COLO668 (cell line): ENCODE measurements around the gene KRT86.
"Not testable (repeated sequence)": the region's sequence is repeated elsewhere in the genome, so short reads cannot be mapped to it uniquely, and the experiment has no call there.

Experiments used
- DNase-seq: peaks from one replicate; lab custom pipeline; 2025; ENCODE audit not compliant: unreplicated experiment; lab: John Stamatoyannopoulos, UW

The KRT86 gene

DNA sequence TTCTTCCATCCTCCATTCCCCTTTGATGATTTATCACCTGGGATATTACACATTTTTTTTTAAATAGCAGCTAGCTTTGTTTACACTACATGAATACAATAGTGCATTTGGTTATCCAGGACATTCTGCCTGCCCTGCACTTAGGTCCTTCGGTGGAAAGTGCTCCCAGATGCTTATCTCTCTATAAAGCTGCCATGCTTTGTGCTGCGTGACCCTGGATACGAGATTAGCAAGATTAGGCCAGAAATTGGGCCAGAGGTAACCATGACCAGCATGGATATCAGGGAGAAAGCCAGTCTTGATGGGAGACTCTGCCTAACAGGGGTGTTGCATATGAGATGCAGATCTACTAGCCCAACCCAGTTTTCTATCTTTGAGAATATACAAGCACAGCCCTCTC, 58.9 kb downstream of the KRT86 start:
- no peak for DNase-seq

DNA sequence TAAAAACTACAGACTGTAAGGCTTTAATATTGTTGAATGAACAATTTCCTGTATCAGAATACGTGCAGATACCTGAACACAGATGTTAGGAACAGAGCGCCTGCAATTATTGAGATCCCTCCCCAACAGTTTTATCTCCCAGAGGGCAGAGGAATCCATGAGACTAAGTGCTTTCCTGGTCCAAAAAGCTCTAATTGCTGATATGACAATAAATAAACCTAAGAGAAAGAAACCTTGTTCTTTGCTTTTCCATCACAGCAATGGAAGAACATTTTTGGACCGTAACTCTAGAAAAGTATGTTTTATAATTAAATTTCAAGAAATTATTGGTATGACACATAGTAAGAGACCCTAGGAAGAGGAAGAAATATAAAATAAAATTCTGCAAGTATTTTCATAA, 59.7 kb downstream of the KRT86 start:
- no peak for DNase-seq

DNA sequence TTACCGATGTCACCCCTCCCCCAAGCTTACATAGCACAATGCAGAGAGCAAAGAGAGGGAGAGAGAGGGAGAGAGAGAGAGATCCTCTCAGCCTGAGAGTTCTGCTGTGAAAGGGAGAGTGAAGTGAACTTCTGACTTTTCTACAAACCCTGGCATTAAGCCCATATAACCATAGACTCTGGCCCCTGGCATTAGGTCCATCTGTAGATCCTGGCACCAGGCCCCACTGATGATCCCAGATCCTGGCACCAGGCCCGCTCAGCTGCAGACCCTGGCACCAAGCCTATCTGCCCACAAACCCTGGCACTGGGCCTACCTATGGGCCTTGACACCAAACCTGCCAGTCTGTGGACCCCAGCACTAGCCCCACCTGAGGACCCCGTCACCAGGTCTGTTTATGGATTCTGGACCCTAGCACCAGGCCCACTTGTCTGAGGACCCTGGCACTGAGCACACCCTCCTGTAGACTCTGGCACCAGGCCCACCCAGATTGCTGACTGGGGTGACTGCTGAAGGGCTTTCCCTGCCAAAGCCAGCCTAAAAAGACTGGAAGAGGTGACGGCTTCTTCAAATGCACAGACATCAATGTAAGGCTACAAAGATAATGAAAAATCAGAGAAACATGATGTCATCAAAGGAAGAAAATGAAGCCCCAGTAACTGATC, 61.3 kb downstream of the KRT86 start:
- DNase-seq = no peak

DNA sequence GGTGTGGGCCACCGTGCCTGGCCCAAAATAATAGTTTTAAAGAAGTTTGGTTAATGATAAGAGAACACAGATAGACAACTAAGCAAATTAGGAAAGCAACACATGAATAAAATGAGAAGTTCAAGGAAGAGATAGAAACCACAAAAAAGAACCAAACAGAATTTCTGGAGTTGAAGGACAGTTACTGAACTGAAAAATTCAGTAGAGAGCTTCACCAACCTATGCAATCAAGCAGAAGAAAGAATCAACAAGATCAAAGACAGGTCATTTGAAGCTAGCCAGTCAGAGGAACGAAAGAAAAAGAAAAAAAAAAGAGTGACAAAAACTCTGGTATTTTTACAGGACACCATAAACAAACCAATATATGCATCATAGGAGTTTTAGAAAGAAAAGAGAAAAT, 62.2 kb downstream of the KRT86 start:
- no peak for DNase-seq

DNA sequence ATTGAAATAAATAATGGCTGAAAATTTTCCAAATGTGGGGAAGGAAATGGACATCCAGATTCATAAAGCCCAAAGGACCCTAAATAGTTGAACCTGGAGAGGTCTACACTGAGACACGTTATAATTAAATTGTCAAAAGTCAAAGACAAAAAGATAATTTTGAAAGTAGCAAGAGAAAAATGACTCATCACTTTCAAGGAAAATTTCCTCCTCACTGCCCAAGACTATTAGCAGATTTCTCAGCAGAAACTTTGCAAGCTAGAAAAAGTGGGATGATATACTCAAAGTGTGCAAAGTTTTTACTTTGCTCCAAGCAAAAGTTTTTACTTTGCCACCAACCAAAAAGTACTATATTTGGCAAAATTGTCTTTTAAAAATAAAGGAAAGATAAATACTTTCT, 62.6 kb downstream of the KRT86 start:
- no peak for DNase-seq

DNA sequence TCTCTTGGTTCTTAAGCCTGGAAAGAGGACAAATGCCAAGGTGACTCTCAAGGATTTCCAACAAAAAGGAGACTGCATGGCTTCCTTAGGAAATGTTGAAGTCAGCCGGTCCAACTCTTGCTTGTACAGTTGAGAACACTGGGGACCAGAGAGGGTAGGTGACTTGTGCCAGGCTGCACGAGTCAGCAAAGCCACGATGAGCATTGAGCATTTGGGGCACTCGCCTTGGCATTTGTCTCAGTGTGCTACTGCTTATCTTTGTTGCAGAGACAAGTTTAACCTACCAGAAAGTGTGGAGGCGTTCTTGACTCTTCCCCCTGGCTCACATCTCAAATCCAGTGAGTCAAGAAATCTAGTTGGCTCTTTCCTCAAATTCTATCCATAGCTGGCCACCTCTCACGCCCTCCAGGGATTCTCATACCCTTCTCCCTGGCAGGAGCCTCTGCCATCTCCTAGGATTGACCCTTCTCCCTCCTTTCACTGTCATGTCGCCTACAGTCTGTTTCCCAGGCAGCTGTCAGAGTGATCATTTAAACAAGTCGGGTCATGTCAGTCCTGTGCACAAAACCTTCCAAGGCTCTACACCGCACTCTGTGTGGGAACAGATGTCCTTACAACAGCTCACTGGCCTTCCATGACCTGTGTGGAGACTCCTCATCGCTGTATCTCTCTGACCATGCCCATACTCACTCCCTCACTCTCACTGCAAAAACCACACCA, 64.0 kb downstream of the KRT86 start:
- no peak for DNase-seq

DNA sequence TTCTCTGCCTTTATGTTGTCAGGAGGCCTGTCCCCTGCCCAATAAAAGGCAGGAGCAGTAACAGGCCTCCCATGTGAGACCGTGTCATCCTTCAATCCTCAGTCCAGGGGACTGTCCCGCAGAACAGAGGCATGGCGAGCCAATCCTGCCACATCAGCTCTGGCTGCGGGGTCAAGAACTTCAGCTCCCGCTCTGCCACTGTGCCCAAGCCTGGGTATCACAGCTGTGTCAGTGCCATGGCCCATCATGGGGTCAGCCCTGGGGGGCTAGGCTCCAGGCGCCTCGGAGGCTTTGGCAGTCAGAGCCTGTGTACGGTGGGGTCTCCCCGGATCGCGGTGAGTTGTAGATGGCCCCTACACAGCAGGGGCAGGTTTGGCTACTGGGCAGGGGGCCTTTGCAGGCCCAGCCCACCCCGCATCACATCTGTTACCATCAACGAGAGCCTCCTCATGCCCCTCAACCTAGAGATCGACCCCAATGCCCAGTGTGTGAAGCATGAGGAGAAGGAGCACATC, 66.7 kb downstream of the KRT86 start:
- no peak for DNase-seq

DNA sequence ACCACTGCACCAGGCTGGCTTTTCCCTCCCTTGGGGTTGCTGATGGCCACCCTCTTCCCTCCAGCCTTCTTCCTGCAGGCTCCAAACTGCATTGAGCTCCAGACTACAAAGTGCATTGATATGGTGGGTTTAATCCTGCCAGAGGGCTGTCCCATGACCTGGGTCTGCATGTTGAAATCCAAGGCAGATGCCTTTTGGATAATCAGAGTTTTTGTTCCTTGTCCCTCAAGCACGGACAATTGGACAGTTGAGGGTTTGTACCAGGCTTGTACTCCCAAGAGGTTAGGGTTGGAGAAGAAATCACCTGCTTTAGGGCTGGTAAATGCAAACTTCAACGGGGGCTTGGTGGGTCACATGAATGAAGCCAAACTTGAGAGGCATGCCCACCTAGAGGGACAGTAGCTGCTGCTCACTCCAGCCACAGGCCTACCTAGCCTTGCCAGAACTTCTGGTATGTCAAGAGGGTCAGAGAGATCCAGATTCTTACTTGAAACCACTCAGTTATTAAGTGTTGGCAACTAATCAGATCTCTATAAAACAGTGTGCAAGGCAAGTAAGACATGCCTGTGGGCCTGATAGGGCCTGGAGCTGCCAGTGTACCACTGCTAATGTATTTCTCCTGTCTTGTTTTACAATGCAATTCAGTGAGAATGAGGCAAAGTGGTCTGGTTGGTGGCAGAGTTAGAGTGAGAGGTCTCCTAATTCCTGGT, 68.5 kb downstream of the KRT86 start:
- DNase-seq = no peak

DNA sequence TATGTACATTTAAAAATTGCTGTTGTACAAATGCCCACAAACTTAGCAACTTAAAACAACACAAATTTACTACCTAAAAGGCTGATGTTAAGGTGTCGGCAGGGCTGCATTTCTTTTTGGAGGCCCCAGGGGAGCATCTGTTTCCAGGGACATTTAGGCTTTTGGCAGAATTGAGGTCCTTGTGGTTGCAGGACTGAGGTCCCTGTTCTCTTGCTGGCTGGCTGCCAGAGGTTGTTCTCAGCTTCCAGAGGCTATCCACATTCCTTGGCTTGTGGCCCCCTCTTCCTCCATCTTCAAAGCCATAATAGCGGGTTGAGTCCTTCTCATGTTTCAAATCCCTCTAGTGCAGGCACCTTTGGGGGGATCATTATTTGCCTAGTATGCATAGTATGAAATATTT, 69.1 kb downstream of the KRT86 start:
- no peak for DNase-seq

DNA sequence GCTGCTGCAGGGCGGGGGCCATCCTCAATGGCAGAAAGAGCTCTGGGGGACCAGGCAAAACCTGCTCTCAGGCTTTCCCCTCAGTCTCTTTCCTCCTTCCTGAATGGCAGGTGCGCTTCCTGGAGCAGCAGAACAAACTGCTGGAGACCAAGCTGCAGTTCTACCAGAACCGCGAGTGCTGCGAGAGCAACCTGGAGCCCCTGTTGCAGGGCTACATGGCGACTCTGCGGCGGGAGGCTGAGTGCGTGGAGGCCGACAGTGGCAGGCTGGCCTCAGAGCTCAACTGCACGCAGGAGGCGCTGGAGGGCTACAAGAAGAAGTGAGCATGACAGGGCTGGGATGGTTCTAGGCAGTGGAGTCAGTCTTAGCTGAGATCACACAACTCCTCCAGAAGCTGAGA, 69.7 kb downstream of the KRT86 start:
- no peak for DNase-seq

DNA sequence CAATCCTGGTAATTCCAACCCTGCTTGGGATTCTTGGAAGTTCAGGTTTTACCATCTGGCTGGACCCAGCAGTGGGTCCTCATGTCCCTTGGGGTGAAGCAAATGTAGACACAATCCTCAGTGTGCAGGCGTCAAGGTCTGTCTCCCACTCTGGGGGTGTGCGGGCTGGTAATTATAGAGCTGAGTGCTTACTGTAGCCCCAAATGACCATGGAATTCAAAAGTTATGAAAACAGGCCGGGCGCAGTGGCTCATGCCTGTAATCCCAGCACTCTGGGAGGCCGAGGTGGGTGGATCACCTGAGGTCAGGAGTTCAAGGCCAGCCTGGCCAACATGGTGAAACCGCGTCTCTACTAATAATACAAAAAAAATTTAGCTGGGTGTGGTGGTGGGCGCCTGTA, 70.6 kb downstream of the KRT86 start:
- DNase-seq = not testable (repeated sequence)

DNA sequence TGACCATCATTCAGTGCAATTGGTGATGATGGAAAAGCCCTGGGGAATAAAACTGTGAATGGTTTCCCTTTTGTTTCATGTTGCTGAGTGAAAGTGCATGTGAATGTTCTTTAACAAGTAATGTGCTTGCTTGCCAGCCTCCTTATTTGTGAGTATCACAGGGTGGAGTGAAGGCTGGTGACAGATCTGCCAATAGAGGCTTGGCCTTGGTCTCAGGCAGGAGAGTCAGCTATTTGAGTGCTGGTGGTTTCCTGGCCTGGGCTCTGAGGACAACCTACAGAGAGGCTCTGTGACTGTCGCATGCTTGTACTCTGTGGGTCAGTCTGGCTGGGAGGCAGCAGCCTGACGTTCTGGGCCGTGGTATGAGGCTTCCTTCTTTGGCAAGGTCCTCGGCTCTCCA, 72.1 kb downstream of the KRT86 start:
- DNase-seq = no peak

DNA sequence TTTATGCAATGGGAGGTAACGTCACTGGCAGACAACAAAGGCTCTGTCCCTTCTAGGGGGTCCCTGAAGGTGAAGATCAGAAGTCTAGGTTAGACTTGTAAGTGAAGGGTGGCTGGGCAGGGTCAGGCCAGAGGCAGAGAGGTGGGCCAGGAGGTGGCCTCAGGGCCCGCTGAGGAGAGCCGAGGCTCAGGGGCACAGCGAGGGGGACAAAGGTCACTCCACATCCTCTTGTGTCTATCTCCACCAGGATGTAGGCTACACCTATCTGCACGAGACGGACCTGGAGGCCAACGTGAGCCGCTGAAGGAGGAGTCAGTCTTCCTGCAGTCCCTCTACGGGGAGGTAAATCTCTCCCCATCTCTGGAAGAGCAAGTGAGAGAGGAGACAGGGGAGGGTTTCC, 72.6 kb downstream of the KRT86 start:
- DNase-seq = no peak

DNA sequence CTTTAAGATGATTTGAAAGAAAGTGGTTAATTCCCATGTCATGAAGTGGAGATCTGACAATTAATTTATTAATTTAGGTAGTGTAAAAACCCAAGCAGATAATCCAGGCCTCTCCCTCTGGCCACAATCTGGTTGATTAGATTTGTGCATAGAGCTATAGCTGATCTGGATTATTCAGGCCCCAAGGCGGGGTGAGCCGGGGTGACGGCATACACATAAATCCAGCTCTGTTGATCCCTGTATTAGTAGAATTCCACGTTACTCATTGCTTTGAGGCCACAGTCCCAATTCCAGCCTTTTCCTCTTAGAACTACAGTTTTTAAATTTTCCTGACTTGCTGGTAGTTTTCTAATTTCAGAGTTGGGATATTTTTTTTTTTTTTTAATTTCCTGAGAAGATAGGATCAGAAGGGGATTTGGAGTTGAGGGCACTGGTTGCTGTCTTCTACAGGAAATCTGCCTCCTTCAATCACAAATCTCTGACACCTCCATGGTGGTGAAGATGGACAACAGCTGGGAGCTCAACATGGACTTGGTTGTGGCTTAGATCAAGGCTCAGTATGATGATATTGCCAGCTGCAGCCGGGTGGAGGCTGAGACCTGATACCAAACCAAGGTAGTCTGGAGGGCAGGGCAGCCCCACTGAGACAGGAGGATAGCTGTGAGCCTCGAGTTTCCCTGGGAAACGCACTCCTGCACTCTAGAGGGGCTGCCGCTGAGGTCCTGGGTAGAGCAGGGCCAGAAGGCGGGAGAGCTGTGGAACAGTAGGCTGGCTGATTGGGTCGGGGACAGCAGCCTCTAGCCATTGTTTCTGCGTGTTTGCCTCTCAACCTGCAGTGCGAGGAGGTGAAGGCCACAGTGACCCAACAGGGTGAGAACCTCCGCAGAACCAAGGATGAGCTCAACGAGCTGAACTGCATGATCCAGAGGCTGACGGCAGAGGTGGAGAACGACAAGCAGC, 73.4 kb downstream of the KRT86 start:
- DNase-seq = no peak

DNA sequence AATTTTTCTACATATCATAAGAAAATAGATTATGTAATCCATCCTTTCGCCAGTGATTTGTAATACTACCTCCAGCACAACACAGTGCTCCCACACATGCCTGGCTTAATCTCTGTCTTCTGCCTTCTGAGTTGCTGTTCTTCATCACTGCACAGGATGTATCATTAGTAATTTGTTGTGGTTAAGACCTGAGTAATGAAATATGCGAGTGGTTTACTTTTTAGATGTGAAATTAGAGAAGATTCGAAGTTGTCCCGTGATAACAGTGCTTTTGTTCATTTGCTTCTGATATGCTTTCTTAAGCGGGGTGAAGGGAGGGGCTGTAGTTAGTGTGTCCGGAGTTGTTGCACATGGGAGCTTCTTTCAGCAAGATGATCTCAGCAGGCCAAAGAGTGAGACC, 74.8 kb downstream of the KRT86 start:
- DNase-seq = no peak

DNA sequence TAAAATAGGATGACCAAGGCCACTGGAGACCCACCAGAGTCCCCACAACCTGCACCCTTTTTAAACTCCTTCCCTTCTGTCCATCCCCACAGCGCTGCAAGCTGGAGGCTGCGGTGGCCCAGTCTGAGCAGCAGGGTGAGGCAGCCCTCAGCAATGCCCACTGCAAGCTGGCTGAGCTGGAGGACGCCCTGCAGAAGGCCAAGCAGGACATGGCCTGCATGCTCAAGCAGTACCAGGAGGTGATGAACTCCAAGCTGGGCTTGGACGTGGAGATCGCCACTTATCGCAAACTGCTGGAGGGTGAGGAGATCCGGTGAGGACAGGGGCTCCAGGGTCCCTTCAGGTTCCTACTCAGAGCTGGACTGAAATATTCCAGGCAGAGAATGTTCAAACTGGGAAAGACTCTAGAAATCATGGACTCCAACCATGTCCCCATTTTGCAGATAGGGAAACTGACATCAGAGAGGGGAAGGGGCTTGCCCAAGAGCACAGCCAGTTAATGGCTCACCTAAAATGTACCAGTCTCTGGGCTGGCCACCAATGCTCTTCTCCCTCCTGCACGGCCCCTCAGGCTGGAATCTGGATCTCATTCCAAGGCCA, 75.7 kb downstream of the KRT86 start:
- DNase-seq = no peak

DNA sequence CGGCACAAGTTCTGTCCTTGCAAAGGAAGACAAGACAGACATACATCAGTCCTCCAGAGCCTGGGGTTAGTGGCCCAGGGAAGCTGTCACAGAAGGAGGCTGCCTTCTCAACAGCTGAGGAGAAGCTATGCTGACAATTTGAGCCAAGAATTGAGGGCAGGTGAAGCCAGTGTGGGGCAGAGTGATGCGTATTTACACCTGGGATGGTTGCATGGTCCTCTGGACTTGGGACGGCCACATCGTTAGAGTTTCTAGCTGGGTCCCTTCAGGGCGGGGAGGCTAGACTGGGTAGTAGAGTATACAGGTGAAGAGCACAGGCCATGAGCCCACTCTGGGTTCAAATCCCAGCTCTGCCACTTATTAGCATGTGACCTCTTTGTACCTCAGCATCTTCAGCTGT, 76.3 kb downstream of the KRT86 start:
- no peak for DNase-seq

DNA sequence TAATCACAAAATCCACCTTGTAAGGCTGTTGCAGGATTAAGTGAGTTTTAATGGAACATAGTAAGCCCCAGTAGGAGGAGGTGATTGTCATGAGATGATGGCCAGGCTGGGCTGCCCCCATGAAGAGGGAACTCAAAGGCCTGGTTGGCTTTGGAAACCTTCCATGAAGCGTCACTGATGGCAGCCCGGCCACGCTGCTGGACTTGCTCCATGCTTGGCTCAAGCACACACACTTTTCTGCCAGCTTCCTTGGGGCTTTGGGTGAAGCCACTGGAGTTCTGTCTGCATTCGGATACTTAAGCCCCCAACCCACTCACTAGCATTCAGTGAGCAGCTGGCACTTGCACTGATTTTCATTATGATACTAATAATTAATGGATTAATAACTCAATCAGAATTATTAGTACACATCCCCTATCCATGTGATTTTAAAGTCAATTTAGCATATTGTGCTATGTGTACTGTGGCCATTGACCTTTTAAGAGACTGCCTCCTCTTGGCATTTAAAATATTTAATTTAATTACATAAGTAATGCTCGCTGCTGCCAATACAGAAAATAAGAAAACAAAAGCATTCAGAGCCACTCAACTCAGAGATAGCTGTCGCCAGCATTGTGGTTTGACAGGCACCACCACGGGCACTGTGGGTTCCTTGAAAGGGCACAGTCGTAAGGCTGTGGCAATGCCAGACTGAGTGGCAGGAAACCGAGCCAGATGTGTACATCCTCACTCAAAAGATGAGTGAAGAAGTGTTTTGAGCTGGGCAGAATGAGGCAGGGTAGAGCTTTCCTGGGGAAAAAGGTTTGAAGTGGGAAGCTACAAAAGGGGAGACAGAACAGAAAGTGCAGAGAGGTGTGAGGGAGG, 77.0 kb downstream of the KRT86 start:
- DNase-seq = no peak

DNA sequence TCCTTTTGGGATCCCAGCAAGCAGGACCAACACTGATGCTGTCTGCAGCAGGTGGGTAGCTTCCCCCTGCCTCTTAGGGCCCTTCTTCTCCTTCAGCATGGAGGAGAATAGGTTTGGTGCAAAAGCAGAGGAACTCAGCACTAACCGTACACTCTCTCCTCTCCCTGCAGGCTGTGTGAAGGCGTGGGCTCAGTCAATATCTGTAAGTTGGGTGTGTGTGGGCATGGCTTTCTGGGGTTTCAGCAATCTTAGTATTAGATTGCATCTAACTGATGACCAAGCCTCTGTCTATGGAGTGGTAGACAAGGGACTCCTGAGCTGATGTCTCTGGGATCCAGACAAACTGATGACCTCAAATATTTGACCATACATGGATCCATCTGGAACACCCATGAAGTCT, 78.5 kb downstream of the KRT86 start:
- no peak for DNase-seq

DNA sequence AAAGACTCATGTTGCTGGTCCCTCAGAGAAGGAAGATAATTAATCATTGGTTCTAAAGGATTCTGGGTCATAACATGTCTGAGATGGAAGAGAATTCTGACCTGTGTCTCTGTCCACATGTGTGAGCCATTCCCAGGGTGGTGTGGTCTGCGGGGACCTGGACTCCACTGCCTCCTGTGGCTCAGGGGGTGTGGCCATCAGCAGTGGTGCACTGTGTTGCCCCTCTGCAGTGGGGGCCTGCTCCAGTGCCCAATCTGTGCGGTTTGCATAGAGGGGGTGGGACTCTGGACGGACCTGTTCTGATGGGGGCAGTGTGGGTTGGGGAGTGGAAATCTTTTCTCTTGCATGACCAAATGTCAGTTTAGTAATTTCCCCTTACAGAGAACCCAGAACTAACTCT, 79.3 kb downstream of the KRT86 start:
- DNase-seq = no peak
